HG03108 (cell line): ENCODE data around the gene CCDC83.
A peak's percentile ranks its signal among the peaks of the same experiment; 100 is the strongest.
"Not testable (repeated sequence)": the region's sequence is repeated elsewhere in the genome, so short reads cannot be mapped to it uniquely, and the experiment has no call there.

Experiments used
- ATAC-seq: cut with Tn5 transposase; IDR thresholded peaks from one replicate; pipeline ENCODE4 v1.9.1; 2021; ENCODE audit warnings: moderate library complexity; ENCODE audit not compliant: unreplicated experiment

CCDC83 gene

DNA sequence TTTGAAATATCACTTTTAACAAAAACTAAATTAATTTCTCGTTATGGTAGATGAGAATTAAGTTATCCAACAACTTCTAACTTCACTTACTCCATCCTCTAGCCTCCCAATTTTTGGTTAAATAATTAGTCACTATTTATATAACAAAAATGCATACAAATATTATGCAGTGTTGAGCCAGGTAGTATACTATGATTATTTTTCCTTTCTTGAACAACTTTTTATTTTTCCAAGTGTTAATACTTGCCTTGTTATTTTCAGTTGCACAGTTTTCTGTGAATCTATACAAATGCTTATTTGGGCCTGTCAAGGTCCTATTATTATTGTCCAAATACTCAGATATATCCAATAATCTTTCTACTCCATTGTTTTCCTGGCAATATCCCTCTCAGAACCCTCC is 19.9 kb upstream of the CCDC83 start:
- ATAC-seq = no peak

DNA sequence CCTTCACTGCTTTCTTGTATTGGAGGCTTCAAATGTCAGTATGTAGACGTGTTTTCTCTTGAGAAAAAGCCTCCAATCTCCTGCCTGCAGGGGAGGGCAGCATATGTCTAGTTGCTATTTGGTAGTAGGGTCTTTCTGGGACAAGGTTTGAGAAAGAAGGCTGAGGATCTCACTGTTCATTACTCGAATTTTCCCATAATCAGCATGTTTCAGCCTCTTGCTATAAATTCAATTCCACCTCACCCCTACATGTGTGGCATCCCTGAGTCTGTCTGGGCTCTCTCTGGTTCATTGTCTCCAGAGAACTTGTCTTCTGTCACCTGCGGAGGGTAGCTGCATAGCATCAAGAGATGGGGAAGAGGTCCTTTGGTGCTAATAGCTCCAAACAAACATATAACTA is 19.5 kb upstream of the CCDC83 start:
- ATAC-seq = no peak

DNA sequence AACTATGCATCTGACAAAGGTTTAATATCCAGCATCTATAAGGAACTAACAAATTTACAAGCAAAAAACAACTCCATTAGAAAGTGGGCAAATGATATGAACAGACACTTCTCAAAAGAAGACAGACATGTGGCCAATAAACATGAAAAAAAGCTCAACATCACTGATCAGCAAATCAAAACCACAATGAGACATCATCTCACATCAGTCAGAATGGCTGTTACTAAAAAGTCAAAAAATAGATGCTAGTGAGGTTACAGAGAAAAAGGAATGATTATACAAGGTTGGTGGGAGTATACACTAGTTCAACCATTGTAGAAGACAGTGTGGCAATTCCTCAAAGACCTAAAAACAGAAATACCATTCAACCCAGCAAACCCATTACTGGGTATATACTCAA is 14.3 kb upstream of the CCDC83 start:
- not testable (repeated sequence) for ATAC-seq

DNA sequence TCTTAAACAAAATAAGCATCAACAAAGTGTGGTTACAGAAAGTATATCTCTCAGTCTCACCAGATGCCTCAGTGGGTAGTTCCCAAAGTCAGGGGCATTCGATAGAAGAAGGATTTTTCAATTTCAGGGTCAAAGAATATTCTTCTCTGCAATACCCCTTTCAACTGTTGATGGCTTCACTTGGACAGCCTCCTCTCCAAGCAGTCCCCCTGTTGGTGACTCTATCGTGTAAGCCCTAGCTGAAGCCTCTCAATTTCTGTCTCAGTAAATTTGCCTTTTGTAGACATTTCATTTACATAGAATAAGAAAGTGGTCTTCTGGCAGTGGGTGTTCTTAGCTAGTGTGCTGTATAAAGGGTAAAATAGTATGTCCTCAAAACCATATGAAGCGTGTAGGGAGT is 11.3 kb upstream of the CCDC83 start:
- ATAC-seq = no peak

DNA sequence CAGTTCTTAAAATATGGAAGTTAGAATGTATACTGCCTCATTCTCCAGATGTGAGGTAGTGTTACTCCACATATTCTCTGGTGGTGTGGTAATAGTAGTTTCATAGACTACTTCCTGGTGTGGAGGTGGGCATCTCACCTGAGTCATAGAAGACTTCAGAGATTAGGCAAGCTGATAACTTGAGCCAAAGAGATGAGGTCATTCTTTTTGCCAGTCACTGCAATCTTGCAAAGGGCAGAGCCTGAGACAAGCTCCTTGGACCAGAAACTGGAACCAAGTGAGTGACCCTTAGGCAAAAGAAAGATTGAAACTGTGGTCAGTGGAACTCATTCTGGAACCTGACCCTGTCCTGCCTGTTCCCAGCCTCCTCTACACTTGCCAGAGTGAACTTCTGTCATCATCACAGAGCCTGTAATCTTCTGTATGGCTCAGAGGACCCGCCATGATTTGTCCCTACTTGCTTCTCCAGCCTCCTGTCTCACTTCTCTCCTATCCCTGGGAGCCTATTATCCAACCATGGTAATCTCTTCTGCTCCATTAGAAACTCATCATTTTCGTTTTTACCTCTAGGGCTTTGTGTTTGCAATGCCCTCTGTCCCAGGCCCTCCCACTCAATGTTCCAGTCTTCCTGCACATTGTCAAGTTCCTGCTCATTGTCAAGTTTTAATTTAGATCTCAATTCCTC is 10.6 kb upstream of the CCDC83 start:
- no peak for ATAC-seq

DNA sequence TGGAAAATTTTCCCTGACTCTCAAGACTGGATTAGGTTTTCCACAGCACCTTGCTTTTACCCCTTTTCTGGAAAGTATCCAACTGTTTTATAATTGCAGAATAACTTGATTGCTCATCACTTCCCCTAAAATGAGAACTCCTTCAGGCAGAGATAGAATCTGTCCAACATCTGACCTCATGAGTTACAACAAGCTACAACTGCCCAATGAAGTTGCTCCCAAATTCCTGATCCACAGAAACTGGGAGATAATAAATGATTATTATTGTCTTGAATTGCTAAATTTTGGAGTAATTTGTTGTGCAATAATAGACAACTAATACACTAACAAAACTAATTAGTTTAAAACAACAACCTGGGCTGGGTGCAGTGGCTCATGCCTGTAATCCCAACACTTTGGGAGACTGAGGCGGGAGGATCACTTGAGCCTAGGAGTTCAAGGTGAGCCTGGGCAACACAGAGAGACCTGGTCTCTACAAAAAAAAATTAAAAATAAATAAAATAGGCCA is 10.0 kb upstream of the CCDC83 start:
- no peak for ATAC-seq

DNA sequence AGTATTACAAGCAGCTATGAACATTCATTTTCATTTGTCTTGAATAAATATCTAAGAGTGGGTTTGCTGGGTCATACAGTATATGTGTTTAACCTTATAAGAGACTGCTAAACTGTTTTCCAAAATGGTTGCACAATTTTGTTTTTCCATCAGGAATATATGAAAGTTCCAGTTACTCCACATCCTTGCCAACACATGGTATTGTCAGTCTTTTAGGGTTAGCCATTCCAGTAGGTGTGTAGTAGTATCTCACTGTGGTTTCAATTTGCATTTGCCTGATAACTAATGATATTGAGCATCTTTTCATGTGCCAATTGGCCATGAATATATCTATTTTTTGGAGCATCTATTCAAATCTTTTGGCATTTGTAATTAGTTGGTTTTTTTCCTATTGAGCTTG is 7.7 kb upstream of the CCDC83 start:
- no peak for ATAC-seq

DNA sequence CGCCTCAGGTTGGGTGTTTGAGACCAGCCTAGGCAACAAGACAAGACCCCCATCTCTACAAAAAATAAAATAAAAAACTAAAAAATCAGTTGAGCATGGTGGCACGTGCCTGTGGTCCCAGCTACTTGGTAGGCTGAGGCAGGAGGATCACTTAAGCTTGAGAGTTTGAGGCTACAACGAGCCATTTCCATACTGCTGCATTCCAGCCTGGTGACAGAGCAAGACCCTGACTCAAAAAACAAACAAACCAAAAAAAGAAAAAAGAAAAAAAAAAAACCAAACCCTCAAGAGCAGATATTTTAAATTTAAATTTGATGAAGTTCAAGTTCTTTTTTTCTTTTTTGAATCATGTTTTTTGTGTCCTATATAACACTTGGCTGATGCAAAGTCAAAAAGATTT is 7.2 kb upstream of the CCDC83 start:
- no peak for ATAC-seq

DNA sequence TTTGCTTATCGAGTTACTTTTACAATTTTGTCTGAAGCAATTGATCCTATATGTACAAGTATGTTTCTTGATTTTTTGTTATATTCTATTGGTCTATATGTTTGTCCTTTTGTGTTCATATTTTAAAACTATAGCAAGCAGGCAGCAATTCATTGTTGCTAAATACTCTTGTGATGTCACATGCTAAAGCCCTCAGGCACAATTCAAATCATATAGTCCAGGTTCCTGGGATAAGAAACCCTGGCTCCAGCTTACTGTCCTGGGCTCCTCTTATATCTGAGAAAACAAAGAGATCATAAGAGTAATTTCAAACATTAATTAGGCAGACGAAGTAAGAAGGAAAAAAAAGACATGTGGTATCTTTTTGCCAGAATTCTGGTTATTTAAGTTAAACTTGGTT is 6.6 kb upstream of the CCDC83 start:
- no peak for ATAC-seq

DNA sequence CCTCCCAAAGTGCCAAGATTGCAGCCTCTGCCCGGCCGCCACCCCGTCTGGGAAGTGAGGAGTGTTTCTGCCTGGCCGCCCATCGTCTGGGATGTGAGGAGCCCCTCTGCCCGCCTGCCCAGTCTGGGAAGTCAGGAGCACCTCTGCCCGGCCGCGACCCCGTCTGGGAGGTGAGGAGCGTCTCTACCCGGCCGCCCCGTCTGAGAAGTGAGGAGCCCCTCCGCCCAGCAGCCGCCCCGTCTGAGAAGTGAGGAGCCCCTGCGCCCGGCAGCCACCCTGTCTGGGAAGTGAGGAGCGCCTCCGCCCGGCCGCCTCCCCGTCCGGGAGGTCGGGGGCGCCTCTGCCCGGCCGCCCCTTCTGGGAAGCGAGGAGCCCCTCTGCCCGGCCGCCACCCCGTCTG is 2.4 kb upstream of the CCDC83 start:
- not testable (repeated sequence) for ATAC-seq

DNA sequence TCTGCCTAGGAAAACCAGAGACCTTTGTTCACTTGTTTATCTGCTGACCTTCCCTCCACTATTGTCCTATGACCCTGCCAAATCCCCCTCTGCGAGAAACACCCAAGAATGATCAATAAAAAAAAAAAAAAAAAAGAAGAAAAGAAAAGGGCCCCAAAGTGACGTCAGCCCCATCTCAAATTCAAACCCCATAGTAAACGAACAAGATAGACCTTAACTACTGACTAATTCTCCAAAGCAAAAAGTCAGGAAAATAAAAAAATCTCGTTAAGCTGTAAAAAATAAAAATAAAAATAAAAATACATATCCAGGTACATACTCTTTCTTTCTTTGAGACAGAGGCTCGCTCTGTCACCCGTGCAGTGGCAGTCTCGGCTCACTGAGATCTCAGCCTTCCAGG is 1.6 kb upstream of the CCDC83 start:
- not testable (repeated sequence) for ATAC-seq

DNA sequence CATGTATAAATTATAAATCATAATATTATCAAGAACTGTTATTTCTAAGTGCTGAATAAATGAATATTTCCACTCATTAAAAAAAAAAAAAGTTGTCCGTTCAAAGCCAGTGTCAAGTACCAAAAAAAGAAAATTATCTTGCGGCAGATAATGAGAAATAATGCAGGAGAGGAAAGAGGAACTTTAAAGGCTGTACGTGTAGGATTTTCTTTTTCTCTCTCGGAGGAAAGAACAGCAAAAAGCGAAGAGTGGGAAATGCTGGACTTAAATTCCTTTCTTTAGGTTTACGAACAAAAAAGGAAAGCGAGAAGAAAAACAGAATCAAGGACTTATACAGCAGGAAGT is 999 bp upstream of the CCDC83 start:
- ATAC-seq = no peak

DNA sequence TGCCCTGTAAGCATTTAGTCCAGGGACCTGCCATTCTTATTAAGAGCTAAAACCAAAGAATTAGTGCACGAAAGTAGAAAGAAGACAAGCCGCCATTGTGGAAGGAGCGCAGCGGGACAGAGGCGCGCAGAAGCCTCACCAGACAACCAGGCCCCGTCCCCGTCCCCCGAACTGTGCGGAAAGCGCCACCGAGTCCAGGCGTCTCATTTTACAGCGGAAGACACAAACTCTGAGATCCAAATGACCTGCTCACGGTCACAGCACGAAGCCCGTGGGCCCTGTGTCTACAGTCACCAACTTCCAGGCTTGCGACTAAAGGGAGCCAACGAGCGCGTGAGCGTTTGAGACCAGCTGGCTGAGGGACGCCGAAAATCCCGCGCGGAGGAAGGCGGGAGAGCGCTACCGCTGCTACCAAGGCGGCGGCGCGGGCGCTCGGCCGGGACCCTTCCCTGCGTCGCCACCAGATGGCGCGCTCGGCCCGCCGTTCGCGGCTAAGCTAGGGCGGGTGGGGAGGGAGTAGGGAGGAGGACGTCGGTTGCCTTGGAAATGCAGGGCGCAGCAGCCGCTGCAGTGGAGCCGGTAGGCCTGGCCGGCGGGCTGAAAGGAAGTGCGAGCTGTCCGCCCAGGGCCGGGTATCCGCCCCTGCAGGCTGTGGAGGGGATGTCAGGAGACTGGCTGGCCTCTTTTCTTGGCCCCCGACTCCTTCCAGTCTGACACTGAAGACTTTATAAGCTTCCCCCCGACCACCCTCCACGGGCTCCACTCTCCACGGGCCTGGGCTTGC is 434 bp upstream of the CCDC83 start:
- peak; percentile 99 for ATAC-seq

DNA sequence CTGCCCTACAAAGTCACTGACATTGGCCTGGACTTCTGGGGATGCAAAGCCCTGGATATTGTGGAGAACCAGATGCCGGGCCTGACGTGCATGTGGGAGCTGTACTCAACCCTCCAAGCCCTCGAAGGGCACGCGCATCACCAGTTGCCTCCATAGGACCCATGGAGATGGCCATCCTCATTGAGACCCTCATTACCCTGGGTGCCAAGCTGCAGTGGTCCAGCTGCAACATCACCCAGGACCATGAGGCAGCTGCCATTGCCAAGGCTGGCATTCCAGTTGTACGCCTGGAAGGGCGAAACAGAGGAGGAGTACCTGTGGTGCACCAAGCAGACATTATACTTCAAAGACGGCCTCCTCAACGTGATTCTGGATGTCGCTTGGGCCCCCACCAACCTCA is 1.9 kb downstream of the CCDC83 start:
- no peak for ATAC-seq

DNA sequence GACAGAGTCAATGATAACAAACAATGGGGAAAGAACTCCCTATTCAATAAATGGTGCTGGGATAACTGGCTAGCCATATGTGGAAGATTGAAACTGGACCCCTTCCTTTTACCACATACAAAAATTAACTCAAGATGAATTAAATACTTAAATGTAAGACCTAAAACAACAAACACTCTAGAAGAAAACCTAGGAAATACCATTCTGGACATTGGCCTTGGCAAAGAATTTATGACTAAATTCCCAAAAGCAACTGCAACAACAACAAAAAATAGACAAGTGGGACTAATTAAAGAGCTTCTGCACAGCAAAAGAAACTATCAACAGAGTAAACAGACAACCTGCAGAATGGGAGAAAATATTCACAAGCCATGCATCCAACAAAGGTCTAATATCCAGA is 4.4 kb downstream of the CCDC83 start:
- not testable (repeated sequence) for ATAC-seq

DNA sequence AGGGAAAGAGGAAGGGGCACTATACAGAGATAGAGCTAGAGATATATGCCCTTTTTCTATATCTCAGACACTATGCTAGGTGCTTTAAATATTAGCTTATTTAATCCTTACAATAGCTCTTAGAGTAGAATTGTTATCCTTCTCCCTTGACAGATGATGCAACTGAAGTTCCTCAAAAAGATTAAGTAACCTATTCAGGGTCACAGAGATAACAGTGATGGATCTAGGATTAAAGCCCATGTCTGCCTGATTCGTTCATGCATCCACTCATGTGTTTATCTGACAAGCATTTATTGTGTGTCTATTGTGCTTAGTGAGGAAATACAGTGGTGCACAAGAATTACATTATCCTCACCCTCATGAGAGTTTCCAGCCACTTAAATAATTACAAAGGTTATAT is 8.7 kb downstream of the CCDC83 start:
- ATAC-seq = no peak

DNA sequence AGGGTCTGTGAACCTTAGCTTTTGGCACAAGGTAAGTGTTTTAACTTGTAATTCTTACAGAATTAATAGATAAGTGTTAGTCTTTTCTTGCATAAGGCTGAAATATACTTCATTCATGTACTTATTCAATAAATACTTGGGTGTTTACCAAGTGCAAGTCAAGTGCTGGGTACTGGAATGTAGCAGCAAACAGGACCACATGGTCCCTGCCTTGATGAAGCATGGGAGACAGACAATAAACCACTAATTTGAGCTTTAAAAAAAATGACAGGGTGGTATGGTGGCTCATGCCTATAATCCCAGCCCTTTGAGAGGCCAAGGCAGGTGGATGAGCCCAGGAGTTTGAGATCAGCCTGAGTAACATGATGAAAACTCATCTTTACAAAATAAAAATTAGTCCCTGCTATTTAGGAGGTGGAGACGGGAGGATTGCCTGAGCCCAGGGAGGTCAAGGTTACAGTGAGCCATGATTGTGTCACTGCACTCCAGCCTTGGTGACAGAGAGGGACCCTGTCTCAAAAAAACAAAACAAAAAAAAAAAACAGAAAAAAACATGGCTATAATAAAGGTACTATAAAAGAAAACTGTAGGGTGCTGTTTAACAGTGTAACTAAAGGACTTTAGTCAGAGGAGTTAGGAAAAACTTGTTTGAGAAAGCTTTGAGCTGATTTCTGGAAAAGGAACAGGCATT is 11.1 kb downstream of the CCDC83 start:
- no peak for ATAC-seq

DNA sequence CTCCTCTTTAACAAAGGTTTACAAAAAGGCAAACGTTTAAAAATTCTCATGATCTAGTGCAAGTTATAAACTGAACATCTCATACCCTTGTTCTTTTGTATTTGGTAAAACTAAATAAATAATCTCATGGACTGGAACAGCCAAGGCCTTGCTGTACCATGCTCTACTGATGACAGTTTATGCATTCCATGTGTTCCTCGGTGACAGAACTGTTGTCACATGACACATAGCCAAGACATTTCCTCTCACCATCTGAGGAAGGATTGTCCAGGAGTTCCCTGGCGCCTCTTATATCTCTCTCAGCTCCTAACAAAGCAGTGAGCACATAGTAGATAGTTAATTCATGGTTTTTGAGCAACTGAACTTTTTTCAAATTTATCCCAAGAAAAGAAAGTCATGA is 12.6 kb downstream of the CCDC83 start:
- no peak for ATAC-seq

DNA sequence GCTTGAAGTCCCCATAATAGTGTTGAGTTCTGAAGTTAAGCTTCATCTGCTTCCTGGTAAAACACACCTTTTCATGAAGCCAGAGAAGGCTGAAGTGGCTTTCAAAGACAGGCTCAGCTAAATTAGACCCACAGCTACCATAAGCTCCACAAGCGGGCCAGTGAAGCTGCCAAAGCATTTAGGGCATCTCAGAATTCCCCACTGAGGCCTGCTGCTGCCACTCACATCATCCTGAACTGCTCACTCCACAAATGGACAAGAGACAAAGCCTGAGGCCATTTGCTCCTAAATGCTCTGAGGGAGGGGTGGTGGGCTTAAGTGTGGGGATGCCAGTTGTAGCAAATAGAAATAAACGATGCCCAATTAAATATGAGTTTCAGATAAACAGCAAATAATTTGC is 14.6 kb downstream of the CCDC83 start:
- ATAC-seq = no peak

DNA sequence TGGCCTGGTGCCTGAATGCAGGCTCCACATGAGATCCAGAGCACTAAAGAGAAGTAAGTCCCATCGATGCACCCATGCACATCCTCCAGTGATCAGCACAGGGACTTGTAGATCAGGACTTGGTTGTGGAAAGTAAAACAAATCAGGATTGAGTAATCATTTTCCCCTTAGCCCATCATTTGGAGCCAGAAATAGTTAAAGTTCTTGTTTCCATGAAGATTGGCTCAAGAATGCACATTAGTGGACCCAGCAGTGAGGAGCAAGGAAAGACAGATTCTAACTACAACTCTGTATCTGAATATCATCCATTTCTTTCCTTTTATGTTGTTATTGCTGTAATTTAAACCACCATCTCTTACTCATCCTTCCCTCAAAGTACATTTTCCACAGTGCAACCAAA is 19.1 kb downstream of the CCDC83 start:
- no peak for ATAC-seq

DNA sequence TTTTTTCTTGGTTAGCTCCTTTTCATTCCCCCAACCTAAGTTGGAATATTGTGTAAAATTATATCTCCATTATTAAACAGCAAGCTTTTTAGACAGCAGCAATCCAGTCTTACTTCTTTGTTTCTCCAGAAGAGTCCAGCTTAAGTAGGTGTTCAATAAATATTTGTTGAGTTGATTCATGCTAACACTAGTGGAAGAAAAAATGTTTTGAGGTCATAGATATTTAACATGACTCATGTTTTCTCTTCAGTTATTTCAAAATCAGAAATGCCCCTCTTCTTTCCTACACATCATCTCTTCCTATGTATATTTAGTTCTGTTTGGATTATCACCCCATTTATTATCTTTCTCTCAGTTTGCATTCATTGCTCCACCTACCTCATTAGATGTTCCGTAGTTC is 20.3 kb downstream of the CCDC83 start:
- ATAC-seq = no peak

DNA sequence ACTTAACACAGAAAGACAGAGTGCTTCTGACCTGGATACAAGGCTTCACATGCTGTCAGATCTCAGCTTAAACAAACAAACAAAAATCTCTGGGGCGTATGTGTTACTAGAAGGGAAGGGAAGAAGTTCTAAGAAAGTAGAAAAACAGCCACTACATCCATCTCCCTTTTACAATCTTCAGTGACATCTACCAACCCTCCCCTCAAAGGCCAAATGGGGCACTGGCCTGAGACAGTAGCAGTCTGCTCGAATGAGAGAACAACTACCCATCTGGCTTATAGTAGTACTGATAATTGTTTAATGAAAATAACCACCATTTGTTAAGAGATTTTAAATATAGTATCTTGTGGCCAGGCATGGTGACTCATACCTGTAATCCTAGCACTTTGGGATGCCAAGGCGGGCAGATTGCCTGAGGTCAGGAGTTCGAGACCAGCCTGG is 29.4 kb downstream of the CCDC83 start:
- ATAC-seq = no peak
